SK-N-SH (cell line): ENCODE data around the gene SEZ6. TPM values are rescaled to one million over a fixed set of nuclear protein-coding genes. Genes with fewer than 3 reads are reported as not detected.
A peak's percentile ranks its signal among the peaks of the same experiment; 100 is the strongest.

ENCODE experiments used
- CTCF ChIA-PET: fragments of 300-600, 350-600 bp; formaldehyde crosslinking; extraction: SDS; loops from one replicate; lab custom pipeline; 2021; lab: Yijun Ruan, JAX
- POLR2A ChIA-PET: fragments of 350-600 bp; sonication (Branson Sonifier 250); formaldehyde crosslinking; extraction: SDS; loops from one replicate; lab custom pipeline; 2020; ENCODE audit warnings: antibody characterized with exemption, inconsistent platforms; lab: Yijun Ruan, JAX
- DNase-seq: peaks from one replicate; pipeline ENCODE4 v3.0.0; 2012
- H2AFZ ChIP-seq: fragments of 200-600 bp; sonication (generic); 2 replicates; pipeline ENCODE4 v1.8.1; 2016; ENCODE audit warnings: antibody characterized with exemption, mild to moderate bottlenecking, low read depth
- H3F3A ChIP-seq: fragments of 200-600 bp; sonication (generic); replicated peaks from 2 replicates; pipeline ENCODE3; 2016; ENCODE audit warnings: antibody characterized with exemption, mild to moderate bottlenecking; ENCODE audit not compliant: insufficient read depth
- H3K27ac ChIP-seq, 2 experiments: fragments of 200-500 bp in 1 of 2; fragments of 200-600 bp in 1 of 2; sonication (Bioruptor generic) in 1 of 2; sonication (generic), shearing (Covaris generic) in 1 of 2; 2 replicates each; pipeline versions ENCODE4 v1.5.1 to v1.6.1; 2014 to 2016; ENCODE audit warnings: low read depth in 2 of 2, inconsistent platforms in 1 of 2, low read length in 1 of 2, mild to moderate bottlenecking in 1 of 2, mixed read lengths in 1 of 2
- H3K27me3 ChIP-seq: fragments of 200-600 bp; sonication (generic), shearing (Covaris generic); 2 replicates; pipeline ENCODE4 v1.6.1; 2016; ENCODE audit warnings: mixed run types; ENCODE audit not compliant: insufficient read depth
- H3K36me3 ChIP-seq, 2 experiments: fragments of 200-500 bp in 1 of 2; fragments of 200-600 bp in 1 of 2; sonication (Bioruptor generic) in 1 of 2; sonication (generic) in 1 of 2; replicated peaks in 1 of 2; 2 replicates each; pipeline versions ENCODE3 to v1.5.1; 2014 to 2016; ENCODE audit warnings: low read length in 1 of 2, mild to moderate bottlenecking in 1 of 2; ENCODE audit not compliant: insufficient read depth in 2 of 2, control insufficient read depth in 1 of 2
- H3K4me1 ChIP-seq, 2 experiments: fragments of 200-500 bp in 1 of 2; fragments of 200-600 bp in 1 of 2; sonication (Bioruptor generic) in 1 of 2; sonication (generic), shearing (Covaris generic) in 1 of 2; 2 replicates each; pipeline versions ENCODE4 v1.5.1 to v1.6.1; 2014 to 2016; ENCODE audit warnings: low read depth in 1 of 2, low read length in 1 of 2, mixed run types in 1 of 2; ENCODE audit not compliant: insufficient read depth in 2 of 2, control insufficient read depth in 1 of 2
- H3K4me2 ChIP-seq: fragments of 200-600 bp; sonication (generic), shearing (Covaris generic); 2 replicates; pipeline ENCODE4 v1.6.1; 2017; ENCODE audit warnings: mixed run types
- H3K4me3 ChIP-seq, 2 experiments: fragments of 200-500 bp in 1 of 2; fragments of 200-600 bp in 1 of 2; sonication (Bioruptor generic) in 1 of 2; sonication (generic), shearing (Covaris generic) in 1 of 2; 2 replicates each; pipeline versions ENCODE4 v1.5.1 to v1.8.1; 2014 to 2016; ENCODE audit warnings: low read depth in 2 of 2, inconsistent platforms in 1 of 2, low read length in 1 of 2, mild to moderate bottlenecking in 1 of 2, mixed read lengths in 1 of 2, moderate library complexity in 1 of 2
- H3K79me2 ChIP-seq: fragments of 200-600 bp; sonication (generic); 2 replicates; pipeline ENCODE4 v1.8.1; 2017; ENCODE audit warnings: mild to moderate bottlenecking; ENCODE audit not compliant: insufficient read depth
- H3K9ac ChIP-seq: fragments of 200-600 bp; sonication (generic); 2 replicates; pipeline ENCODE4 v1.6.1; 2017; ENCODE audit warnings: mixed run types
- H3K9me2 ChIP-seq: fragments of 200-600 bp; sonication (generic); 2 replicates; pipeline ENCODE4 v1.6.1; 2017; ENCODE audit warnings: mixed run types
- H3K9me3 ChIP-seq: fragments of 200-600 bp; sonication (generic); 2 replicates; pipeline ENCODE4 v1.6.1; 2017; ENCODE audit warnings: mixed run types, mild to moderate bottlenecking, moderate library complexity
- H4K20me1 ChIP-seq: fragments of 200-600 bp; sonication (generic); 2 replicates; pipeline ENCODE4 v1.6.1; 2017; ENCODE audit warnings: mild to moderate bottlenecking, mixed run types; ENCODE audit not compliant: insufficient read depth
- EP300 ChIP-seq, 2 experiments: IDR thresholded peaks; 2 replicates each; pipeline versions ENCODE4 v1.4.0 to v1.6.1; 2012; ENCODE audit warnings: borderline replicate concordance in 1 of 2, low read depth in 1 of 2, low read length in 1 of 2
- FOSL2 ChIP-seq: IDR thresholded peaks from 2 replicates; pipeline ENCODE4 v1.4.0; 2012; ENCODE audit warnings: low read depth, mild to moderate bottlenecking, moderate library complexity, borderline replicate concordance
- FOXJ3 ChIP-seq: sonication (generic); formaldehyde crosslinking; IDR thresholded peaks from 2 replicates; pipeline ENCODE4 v1.5.1; 2020; ENCODE audit warnings: mild to moderate bottlenecking, missing genetic modification reagents
- FOXM1 ChIP-seq: IDR thresholded peaks from 2 replicates; pipeline ENCODE4 v1.4.0; 2012; ENCODE audit warnings: low read depth, mild to moderate bottlenecking
- IRF3 ChIP-seq: fragments of 150-350 bp; IDR thresholded peaks from 2 replicates; pipeline ENCODE4 v1.6.1; 2016; ENCODE audit warnings: mild to moderate bottlenecking, low read depth, low read length
- MEF2A ChIP-seq: IDR thresholded peaks from 2 replicates; pipeline ENCODE4 v1.4.0; 2012; ENCODE audit warnings: low read depth, borderline replicate concordance
- NRF1 ChIP-seq: IDR thresholded peaks from 2 replicates; pipeline ENCODE4 v1.6.1; 2012; ENCODE audit warnings: low read depth, mild to moderate bottlenecking, low read length
- POLR2AphosphoS5 ChIP-seq: IDR thresholded peaks from 2 replicates; pipeline ENCODE4 v1.6.1; 2012; ENCODE audit warnings: low read depth, low read length
- RFX5 ChIP-seq: IDR thresholded peaks from 2 replicates; pipeline ENCODE4 v1.6.1; 2012; ENCODE audit warnings: mild to moderate bottlenecking, improper control_type of control experiment, low read length
- SMC3 ChIP-seq: IDR thresholded peaks from 2 replicates; pipeline ENCODE4 v1.6.1; 2012; ENCODE audit warnings: low read depth, low read length, improper control_type of control experiment
- TAF1 ChIP-seq: IDR thresholded peaks from 2 replicates; pipeline ENCODE4 v1.6.1; 2012; ENCODE audit warnings: low read depth, mild to moderate bottlenecking, low read length, moderate library complexity, borderline replicate concordance
- TCF12 ChIP-seq: IDR thresholded peaks from 2 replicates; pipeline ENCODE4 v1.4.0; 2012
- USF1 ChIP-seq: IDR thresholded peaks from 2 replicates; pipeline ENCODE4 v1.4.0; 2012; ENCODE audit warnings: low read depth, borderline replicate concordance
- ZBTB33 ChIP-seq: IDR thresholded peaks from 2 replicates; pipeline ENCODE4 v1.4.0; 2012; ENCODE audit warnings: low read depth, borderline replicate concordance
- WGBS: methylation state at CpG from one replicate; pipeline ENCODE4 v1.1.6; 2017; ENCODE audit warnings: low lambda C conversion rate; 5-methylcytosine and 5-hydroxymethylcytosine counted together
- polyA plus RNA-seq, 3 experiments: library from polyadenylated mRNA; depleted of rRNA; stranded (reverse); fragments of >200 nt; gene quantifications; 2 replicates each; pipeline ENCODE4 v1.2.3, GENCODE V29; 2012

Gene SEZ6
- polyA plus RNA-seq, 1 of the 3 experiments (the other 2 are of a cell fraction) = 0.12 TPM

DNA sequence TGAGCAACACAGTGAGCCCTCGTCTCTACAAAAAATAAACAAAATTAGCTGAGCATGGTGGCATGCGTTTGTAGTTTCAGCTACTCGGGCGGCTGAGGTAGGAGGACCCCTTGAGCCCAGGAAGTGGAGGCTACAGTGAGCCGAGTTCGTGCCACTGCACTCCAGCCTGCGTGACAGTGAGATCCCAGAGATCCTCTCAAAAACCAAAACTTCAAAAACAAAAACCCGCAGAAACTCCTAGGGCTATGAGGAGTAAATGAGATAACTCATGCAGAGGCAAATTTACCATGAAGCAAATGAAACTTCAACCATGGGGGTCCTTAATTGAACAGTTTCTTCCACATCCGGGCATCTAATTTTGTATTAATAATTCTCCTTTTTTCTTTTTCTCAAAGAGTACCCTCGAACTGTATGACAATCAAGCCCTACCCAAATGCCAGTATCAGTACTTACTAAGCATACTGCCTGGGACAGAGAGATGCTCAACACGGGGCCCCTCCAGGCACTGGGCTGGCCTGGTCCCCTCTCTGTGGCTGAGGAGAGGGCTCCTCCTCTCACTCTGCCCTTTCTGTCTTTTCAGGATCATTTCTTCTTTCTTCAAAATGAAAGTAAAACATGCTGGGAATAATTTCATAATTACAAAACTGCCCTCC lies 36.3 kb upstream of the SEZ6 start:
- peak overlapping the region; percentile 30; the same call in 1 of the 2 replicates for H3K4me2 ChIP-seq
- H3K27ac ChIP-seq = no peak overlapping the region
- no peak for TF ChIP-seq MEF2A
- TF ChIP-seq EP300 (IDR thresholded peaks at IDR 0.05; ENCODE audit: borderline replicate concordance in 1 of 2, low read depth in 1 of 2, low read length in 1 of 2) = 0 out of 4 replicates have a peak, but pooled peaks of 1 of the 2 experiments have one; percentile 2
- H4K20me1 ChIP-seq = no peaks in the 10 kb centered on the region
- POLR2A ChIA-PET = no interaction called here
- H3F3A ChIP-seq = peaks cover 12% of the 10 kb centered on the region
- H3K36me3 ChIP-seq = no peaks in the 10 kb centered on the region
- DNase-seq = no peak
- CTCF ChIA-PET = interaction anchor here (0.9 to 13.8 kb wide), 6 partner anchors 13 to 88 kb away, joined by 3 to 180 read pairs (median 4); no protein-coding TSS in a partner anchor
- no peak overlapping the region for H3K4me3 ChIP-seq
- no peaks in the 10 kb centered on the region for H3K9me2 ChIP-seq
- H3K4me1 ChIP-seq = peaks cover 40 to 49% of the 10 kb centered on the region in 2 experiments; a peak in 3 of 4 replicates
- H3K9me3 ChIP-seq = no peaks in the 10 kb centered on the region
- H3K79me2 ChIP-seq = no peaks in the 10 kb centered on the region
- peaks cover 6% of the 10 kb centered on the region; the same call in 1 of the 2 replicates for H3K27me3 ChIP-seq
- H2AFZ ChIP-seq = no peak overlapping the region
- 78% methylated on average over 11 of the region's 11 CpGs for WGBS
- H3K9ac ChIP-seq = no peak overlapping the region

DNA sequence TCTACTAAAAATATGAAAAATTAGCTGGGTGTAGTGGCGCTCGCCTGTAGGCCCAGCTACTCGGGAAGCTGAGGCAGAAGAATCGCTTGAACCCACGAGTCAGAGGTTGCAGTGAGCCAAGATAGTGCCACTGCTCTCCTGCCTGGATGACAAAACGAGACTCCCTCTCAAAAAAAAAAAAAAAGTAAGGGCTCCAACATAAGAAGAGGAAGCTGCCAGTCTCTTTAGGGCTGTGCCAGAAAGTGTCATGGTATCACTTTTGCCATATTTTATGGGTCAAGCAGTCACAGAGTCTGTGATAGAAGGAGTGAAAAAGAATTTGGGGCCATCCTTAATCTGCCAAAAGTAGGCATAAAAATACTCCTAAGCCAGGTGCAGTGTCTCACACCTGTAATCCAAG lies 35.7 kb upstream of the SEZ6 start:
- H3K9me2 ChIP-seq = no peaks in the 10 kb centered on the region
- CTCF ChIA-PET = interaction anchor here (0.9 to 13.8 kb wide), 5 partner anchors 13 to 88 kb away, joined by 3 to 180 read pairs (median 5); no protein-coding TSS in a partner anchor
- H3K27me3 ChIP-seq = peaks cover 6% of the 10 kb centered on the region; the same call in 1 of the 2 replicates
- H4K20me1 ChIP-seq = no peaks in the 10 kb centered on the region
- no peaks in the 10 kb centered on the region for H3K9me3 ChIP-seq
- TF ChIP-seq POLR2AphosphoS5 (no peak), FOSL2 (no peak), TCF12 (no peak), USF1 (no peak), NRF1 (no peak), ZBTB33 (no peak), RFX5 (no peak), FOXJ3 (no peak), TAF1 (no peak), SMC3 (no peak), FOXM1 (no peak), IRF3 (no peak)
- H3K4me3 ChIP-seq = no peak overlapping the region
- H3K36me3 ChIP-seq = no peaks in the 10 kb centered on the region
- no peak overlapping the region for H3K27ac ChIP-seq
- H2AFZ ChIP-seq = no peak overlapping the region
- H3K4me1 ChIP-seq = peaks cover 40 to 46% of the 10 kb centered on the region in 2 experiments; a peak in 3 of 4 replicates
- H3K9ac ChIP-seq = no peak overlapping the region
- H3F3A ChIP-seq = peaks cover 12% of the 10 kb centered on the region
- 85% methylated on average over 6 of the region's 6 CpGs for WGBS
- H3K79me2 ChIP-seq = no peaks in the 10 kb centered on the region
- H3K4me2 ChIP-seq = no peak overlapping the region
- POLR2A ChIA-PET = no interaction called here
- no peak for DNase-seq
